Thoracic aorta (tissue), 2 donors: ENCODE data around the gene ADRA2C. TPM values are rescaled to one million over a fixed set of nuclear protein-coding genes. Genes with fewer than 3 reads are reported as not detected.
A peak's percentile ranks its signal among the peaks of the same experiment; 100 is the strongest.

Source experiments
- ATAC-seq: fragments of 150-250 bp; one replicate; pipeline ENCODE4 v1.8.0; 2017; ENCODE audit warnings: low read depth; ENCODE audit not compliant: insufficient number of reproducible peaks, low FRiP score
- DNase-seq: peaks from one replicate; pipeline ENCODE4 v3.0.0-alpha.2; 2020; ENCODE audit warnings: low spot score
- H3K27ac ChIP-seq, 2 donors: fragments of 200-600 bp; sonication (generic); 1 replicate in 1 of 2; 2 replicates in 1 of 2; pipeline ENCODE4 v1.5.1; 2016; ENCODE audit warnings: mild to moderate bottlenecking in 2 of 2, moderate library complexity in 2 of 2
- H3K27me3 ChIP-seq: fragments of 200-600 bp; sonication (generic); replicated peaks from 2 replicates; pipeline ENCODE4 v1.6.0; 2016; ENCODE audit warnings: mild to moderate bottlenecking; ENCODE audit not compliant: insufficient read depth
- H3K36me3 ChIP-seq: fragments of 200-600 bp; sonication (generic); one replicate; pipeline ENCODE4 v1.5.1; 2016
- H3K4me1 ChIP-seq, 2 donors: fragments of 200-600 bp; sonication (generic); 1 replicate in 1 of 2; 2 replicates in 1 of 2; pipeline versions ENCODE4 v1.5.1 to v1.6.0; 2016; ENCODE audit warnings: low read depth in 2 of 2, mild to moderate bottlenecking in 1 of 2; ENCODE audit not compliant: control insufficient read depth in 1 of 2
- H3K4me3 ChIP-seq: fragments of 200-600 bp; sonication (generic); 2 replicates; pipeline ENCODE4 v1.5.1; 2016; ENCODE audit warnings: mild to moderate bottlenecking
- H3K9me3 ChIP-seq: fragments of 200-600 bp; sonication (generic); 2 replicates; pipeline ENCODE4 v1.5.1; 2016
- CTCF ChIP-seq: fragments of 200-600 bp; sonication (generic); IDR thresholded peaks from one replicate; pipeline ENCODE4 v1.5.1; 2019; ENCODE audit warnings: antibody characterized with exemption
- total RNA-seq, 2 donors: library from RNA; depleted of rRNA; stranded (reverse); fragments of >200 nt; gene quantifications; one replicate each; pipeline versions ENCODE4 v1.1.0 to v1.2.3, GENCODE V29; 2016

The ADRA2C gene
- total RNA-seq, 2 donors from 2014 or later = 105 to 232 TPM

GRCh38 chr4:3745886-3746656 is 20.1 kb upstream of the ADRA2C start:
- ATAC-seq = no peak
- peak overlapping the region; percentile 79 to 82 for H3K27ac ChIP-seq
- no peak overlapping the region for H3K4me3 ChIP-seq
- TF ChIP-seq CTCF = no peak
- H3K36me3 ChIP-seq = no peaks in the 10 kb centered on the region
- H3K9me3 ChIP-seq = no peaks in the 10 kb centered on the region
- H3K27me3 ChIP-seq = no peaks in the 10 kb centered on the region
- peaks cover 22 to 50% of the 10 kb centered on the region in 2 donors for H3K4me1 ChIP-seq
- no peak for DNase-seq

GRCh38 chr4:3746701-3747580 is 19.2 kb upstream of the ADRA2C start:
- Histone ChIP-seq H3K4me3 (peak overlapping the region; percentile 0), H3K27me3 (no peaks in the 10 kb centered on the region), H3K9me3 (no peaks in the 10 kb centered on the region), H3K4me1 (peaks cover 22 to 50% of the 10 kb centered on the region in 2 donors), H3K36me3 (no peaks in the 10 kb centered on the region), H3K27ac (peak overlapping the region; percentile 75 to 79)
- TF ChIP-seq CTCF = no peak
- DNase-seq = no peak
- peak; percentile 76 for ATAC-seq

- no peaks in the 10 kb centered on the region for H3K36me3 ChIP-seq
- H3K4me1 ChIP-seq = peaks cover 22 to 50% of the 10 kb centered on the region in 2 donors
- H3K4me3 ChIP-seq = peak overlapping the region; percentile 0
- ATAC-seq (peak; percentile 27), DNase-seq (no peak)
- H3K27me3 ChIP-seq = no peaks in the 10 kb centered on the region
- H3K27ac ChIP-seq = peak overlapping the region; percentile 75 to 79
- H3K9me3 ChIP-seq = no peaks in the 10 kb centered on the region
- TF ChIP-seq CTCF = peak; percentile 46
These were observed 18.6 kb upstream of the ADRA2C start for GRCh38 chr4:3747581-3747904.

- Histone ChIP-seq H3K36me3 (no peaks in the 10 kb centered on the region), H3K9me3 (no peaks in the 10 kb centered on the region), H3K27me3 (no peaks in the 10 kb centered on the region), H3K4me1 (peaks cover 22 to 50% of the 10 kb centered on the region in 2 donors), H3K4me3 (no peak overlapping the region), H3K27ac (peak overlapping the region; percentile 75 to 79)
- TF ChIP-seq CTCF = no peak
- ATAC-seq (no peak), DNase-seq (no peak)
These were observed 17.9 kb upstream of the ADRA2C start for GRCh38 chr4:3748136-3748898.
